ENCODE data around the gene INSC.

Gene INSC

DNA sequence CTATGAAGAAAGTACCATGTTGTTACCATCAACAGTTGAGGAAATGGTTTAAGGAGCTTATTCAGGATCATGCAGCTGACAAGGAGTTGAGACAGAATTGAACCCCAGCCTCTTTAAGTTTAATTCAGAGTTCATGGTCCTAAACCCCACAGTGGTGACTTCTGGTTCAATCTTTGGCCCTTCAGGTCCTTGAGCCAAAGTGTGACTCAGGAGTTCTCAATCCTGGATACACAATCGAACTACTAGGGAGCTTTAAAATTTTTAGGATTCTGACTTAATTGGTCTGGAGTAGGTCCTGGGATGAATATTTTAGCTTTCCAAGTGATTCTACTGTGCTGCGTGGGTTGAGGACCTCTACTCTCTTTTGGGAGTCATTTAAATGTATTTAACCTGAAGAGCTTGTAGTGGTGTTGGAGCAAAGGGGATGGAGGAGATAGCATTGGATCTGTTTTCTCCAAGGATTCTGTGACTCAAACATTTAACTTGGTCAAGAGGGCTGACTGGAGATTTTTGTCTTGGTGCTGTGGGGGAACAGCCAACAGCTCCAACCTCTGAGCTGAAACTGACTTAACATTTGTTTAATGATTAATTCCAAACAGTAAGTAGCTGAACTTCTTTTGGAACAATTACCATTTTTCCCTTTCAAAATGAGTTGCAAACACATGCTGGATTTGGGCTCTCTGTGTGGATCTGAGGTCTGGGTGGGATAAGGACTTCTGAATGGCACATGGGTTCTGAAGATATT, 80.1 kb downstream of the INSC start:
- TF ChIP-seq, protein P1, sequence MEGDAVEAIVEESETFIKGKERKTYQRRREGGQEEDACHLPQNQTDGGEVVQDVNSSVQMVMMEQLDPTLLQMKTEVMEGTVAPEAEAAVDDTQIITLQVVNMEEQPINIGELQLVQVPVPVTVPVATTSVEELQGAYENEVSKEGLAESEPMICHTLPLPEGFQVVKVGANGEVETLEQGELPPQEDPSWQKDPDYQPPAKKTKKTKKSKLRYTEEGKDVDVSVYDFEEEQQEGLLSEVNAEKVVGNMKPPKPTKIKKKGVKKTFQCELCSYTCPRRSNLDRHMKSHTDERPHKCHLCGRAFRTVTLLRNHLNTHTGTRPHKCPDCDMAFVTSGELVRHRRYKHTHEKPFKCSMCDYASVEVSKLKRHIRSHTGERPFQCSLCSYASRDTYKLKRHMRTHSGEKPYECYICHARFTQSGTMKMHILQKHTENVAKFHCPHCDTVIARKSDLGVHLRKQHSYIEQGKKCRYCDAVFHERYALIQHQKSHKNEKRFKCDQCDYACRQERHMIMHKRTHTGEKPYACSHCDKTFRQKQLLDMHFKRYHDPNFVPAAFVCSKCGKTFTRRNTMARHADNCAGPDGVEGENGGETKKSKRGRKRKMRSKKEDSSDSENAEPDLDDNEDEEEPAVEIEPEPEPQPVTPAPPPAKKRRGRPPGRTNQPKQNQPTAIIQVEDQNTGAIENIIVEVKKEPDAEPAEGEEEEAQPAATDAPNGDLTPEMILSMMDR (IDR thresholded peaks at IDR 0.05; ENCODE audit: low read depth, low read length, missing control alignments): no peak
- in situ Hi-C loops (cut with HindIII; ENCODE audit: low sequenced_read_pairs): loop anchor here (5.0 kb wide), 1 partner anchor 83 kb away; the partner anchor contains the start of gene INSC
- no peak overlapping the region for H3K4me3 ChIP-seq (ENCODE audit: low read depth, low read length)
- DNase-seq (ENCODE audit: low read depth): no peak

DNA sequence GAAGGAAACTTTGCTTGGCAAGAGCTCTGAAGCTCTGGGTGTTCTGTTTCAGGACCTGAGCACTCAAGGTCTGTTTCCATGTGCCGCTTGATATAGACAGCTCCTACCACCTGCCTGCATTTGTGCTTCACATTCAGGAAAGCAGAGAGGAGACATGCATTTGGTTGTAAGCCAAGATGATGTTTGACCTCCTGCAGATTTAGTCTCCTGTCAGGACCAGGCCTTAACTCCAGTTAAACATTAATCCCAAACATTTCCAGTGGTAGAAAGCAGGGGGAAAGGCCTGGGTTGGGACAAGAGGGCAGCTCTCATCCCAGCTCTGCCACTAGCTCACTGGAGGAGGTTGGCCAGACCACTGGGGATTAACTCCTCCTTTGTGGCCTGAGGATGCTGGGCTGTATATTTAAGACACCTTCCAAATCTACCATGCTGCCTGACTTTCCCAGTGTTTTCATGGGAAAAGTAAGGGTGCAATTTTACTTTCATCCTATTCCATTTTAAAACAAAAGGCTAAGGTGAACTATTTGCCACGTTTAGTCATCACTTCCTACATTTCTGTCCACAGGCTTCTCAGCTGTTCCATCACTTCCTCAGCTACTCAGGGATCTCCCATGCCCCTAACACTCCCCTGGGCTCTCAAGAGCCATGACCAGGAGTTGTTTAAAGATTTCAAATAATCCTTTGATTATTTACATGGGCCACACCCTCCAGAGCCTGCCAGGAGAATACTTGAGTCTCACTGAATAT, 80.9 kb downstream of the INSC start:
- in situ Hi-C loops (cut with HindIII; ENCODE audit: low sequenced_read_pairs): loop anchor here (5.0 kb wide), 1 partner anchor 83 kb away; the partner anchor contains the start of gene INSC
- TF ChIP-seq, protein P1 (IDR thresholded peaks at IDR 0.05; ENCODE audit: low read depth, low read length, missing control alignments): no peak
- DNase-seq (ENCODE audit: low read depth): no peak
- H3K4me3 ChIP-seq (ENCODE audit: low read depth, low read length): no peak overlapping the region

DNA sequence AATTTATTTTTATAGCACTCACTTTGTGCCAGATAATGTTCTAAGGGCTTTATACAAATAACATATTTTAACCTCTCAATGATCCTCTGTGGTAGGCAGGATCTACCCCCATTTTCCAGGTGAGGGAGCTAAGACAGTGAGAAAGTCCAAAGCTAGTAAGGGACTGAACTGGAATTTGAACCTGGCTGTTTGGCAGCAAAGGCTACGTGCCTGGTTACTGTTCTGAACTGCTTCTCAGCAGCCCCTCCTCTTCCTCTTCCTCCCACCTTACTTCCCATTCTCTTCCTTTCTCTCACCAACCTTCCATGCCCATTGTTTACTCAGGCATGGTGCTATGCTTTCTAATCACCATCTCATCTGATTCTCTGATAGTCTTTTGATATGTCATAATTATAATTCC, 82.0 kb downstream of the INSC start:
- H3K4me3 ChIP-seq (ENCODE audit: low read depth, low read length): no peak overlapping the region
- no peak for DNase-seq (ENCODE audit: low read depth)
- in situ Hi-C loops (cut with HindIII; ENCODE audit: low sequenced_read_pairs): loop anchor here (5.0 kb wide), 1 partner anchor 84 kb away; the partner anchor contains the start of gene INSC
- TF ChIP-seq, protein P1 (IDR thresholded peaks at IDR 0.05; ENCODE audit: low read depth, low read length, missing control alignments): no peak

DNA sequence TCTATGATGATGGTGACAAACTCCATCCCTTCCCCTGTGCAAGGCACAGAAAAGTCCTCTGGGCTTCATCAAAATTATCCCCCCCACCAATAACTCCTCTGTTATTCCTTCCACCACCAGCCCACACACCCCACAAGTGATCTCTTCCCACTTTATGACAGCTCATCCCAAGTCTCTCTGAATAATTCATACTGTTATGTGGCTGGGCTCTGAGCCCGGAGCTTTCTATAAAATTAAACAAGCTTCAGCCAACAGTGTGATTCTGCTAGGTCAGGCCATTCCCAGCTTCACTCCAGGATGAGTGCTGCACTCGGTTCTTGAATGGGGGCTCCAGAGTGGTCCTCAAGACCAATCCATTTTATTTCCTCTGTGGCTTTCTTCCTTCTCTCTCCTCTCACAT, 83.0 kb downstream of the INSC start:
- TF ChIP-seq, protein P1 (IDR thresholded peaks at IDR 0.05; ENCODE audit: low read depth, low read length, missing control alignments): no peak
- in situ Hi-C loops (cut with HindIII; ENCODE audit: low sequenced_read_pairs): loop anchor here (5.0 kb wide), 1 partner anchor 85 kb away; the partner anchor contains the start of gene INSC
- no peak overlapping the region for H3K4me3 ChIP-seq (ENCODE audit: low read depth, low read length)
- DNase-seq (ENCODE audit: low read depth): no peak

DNA sequence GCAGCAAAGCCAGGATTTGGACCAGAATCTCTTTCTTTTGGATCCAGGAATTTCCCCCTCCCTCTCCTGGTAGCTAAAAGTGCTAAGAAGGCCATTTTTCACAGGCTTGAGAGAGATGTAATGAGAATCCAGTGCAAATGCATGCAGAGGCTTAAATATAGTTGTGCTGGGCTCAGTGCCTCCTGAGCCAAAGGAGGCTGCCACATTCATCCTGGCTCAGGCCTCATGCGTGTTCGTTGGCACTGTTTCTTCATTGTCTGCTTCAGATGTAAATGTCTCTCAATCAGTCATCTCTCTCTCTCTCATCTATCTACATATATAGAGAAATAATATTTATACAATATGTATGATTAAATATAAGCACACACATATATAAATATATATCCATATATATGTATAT, 83.6 kb downstream of the INSC start:
- TF ChIP-seq, protein P1 (IDR thresholded peaks at IDR 0.05; ENCODE audit: low read depth, low read length, missing control alignments): no peak
- DNase-seq (ENCODE audit: low read depth): no peak
- in situ Hi-C loops (cut with HindIII; ENCODE audit: low sequenced_read_pairs): loop anchor here (5.0 kb wide), 1 partner anchor 86 kb away; the partner anchor contains the start of gene INSC
- no peak overlapping the region for H3K4me3 ChIP-seq (ENCODE audit: low read depth, low read length)

DNA sequence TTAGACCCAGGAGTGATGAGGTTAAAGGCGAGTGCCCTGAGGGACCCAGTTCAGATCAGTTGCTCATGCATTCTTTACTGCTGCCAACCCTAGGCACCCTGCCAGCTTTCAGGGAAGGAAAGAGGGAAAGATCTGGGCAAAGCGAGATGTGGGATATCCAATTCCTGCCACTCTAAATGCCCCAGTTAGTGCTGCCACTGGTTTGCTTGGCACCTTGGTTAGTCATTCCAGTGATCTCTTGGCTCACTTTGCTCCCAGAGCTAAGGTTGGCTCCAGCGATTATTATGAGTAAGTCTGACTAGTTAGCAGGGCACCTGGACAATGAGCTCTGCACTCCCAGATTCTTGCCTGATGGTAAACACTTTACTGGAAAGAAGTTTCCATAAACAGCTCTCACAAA, 85.0 kb downstream of the INSC start:
- TF ChIP-seq, protein P1 (IDR thresholded peaks at IDR 0.05; ENCODE audit: low read depth, low read length, missing control alignments): no peak
- no peak overlapping the region for H3K4me3 ChIP-seq (ENCODE audit: low read depth, low read length)
- DNase-seq (ENCODE audit: low read depth): no peak
- in situ Hi-C loops (cut with HindIII; ENCODE audit: low sequenced_read_pairs): loop anchor here (5.0 kb wide), 1 partner anchor 87 kb away; the partner anchor contains the start of gene INSC

Data from astrocyte of the cerebellum (primary cell).